PFSK-1 (cell line): ENCODE measurements around the gene SOX4.

ENCODE experiments used
- FOXP2 ChIP-seq: optimal IDR thresholded peaks from 2 replicates; pipeline ENCODE3; 2011; ENCODE audit warnings: borderline replicate concordance, control low read depth, inconsistent platforms; ENCODE audit not compliant: insufficient read depth; ENCODE audit errors: extremely low read length, extremely low read depth
- POLR2AphosphoS5 ChIP-seq: IDR thresholded peaks from 2 replicates; pipeline ENCODE4 v1.6.1; 2012; ENCODE audit warnings: low read depth, mild to moderate bottlenecking, control low read depth, low read length, moderate library complexity
- REST ChIP-seq, 2 experiments: IDR thresholded peaks; 2 replicates each; pipeline versions ENCODE4 v1.6.1 to v1.8.0; 2011 to 2012; ENCODE audit warnings: low read depth in 2 of 2, low read length in 2 of 2, control low read depth in 1 of 2, inconsistent platforms in 1 of 2, mild to moderate bottlenecking in 1 of 2, moderate library complexity in 1 of 2; ENCODE audit not compliant: insufficient read depth in 1 of 2
- SIN3A ChIP-seq: IDR thresholded peaks from 2 replicates; pipeline ENCODE4 v1.6.1; 2012; ENCODE audit warnings: mild to moderate bottlenecking, low read length, moderate library complexity, borderline replicate concordance; ENCODE audit not compliant: insufficient read depth
- TAF1 ChIP-seq: IDR thresholded peaks from 2 replicates; pipeline ENCODE4 v1.6.1; 2012; ENCODE audit warnings: low read length, control low read depth, borderline replicate concordance; ENCODE audit not compliant: insufficient read depth

- TF ChIP-seq FOXP2 (no peak), POLR2AphosphoS5 (no peak), REST (IDR thresholded peaks at IDR 0.05; ENCODE audit: insufficient read depth in 1 of 2, low read depth in 2 of 2, low read length in 2 of 2) (no peak), SIN3A (no peak), TAF1 (no peak)
These were observed 3.9 kb upstream of the SOX4 start for GRCh38 chr6:21589352-21590345.
